Measurements from ENCODE around the gene USP13.

USP13 gene

GRCh38 chr3:179652447-179653095 lies at the start of gene USP13:
Gene USP13 (plus strand): TSS chr3:179653040. CDS start chr3:179653226, 186 bp downstream.
- H3K4me3 ChIP-seq (ENCODE audit: insufficient read length, low read depth), result peak within 1 kb of the TSS; percentile 95
- H3K27me3 ChIP-seq (ENCODE audit: insufficient read depth, insufficient read length), result no peaks in the 10 kb centered on the region
- peaks cover 6% of the 10 kb centered on the region for H3K36me3 ChIP-seq (ENCODE audit: insufficient read depth, insufficient read length, low read length)
- H3K4me1 ChIP-seq (ENCODE audit: insufficient read depth, insufficient read length), result no peaks in the 10 kb centered on the region
- no peaks in the 10 kb centered on the region for H3K9me3 ChIP-seq (ENCODE audit: insufficient read depth, low read length)
- peak within 1 kb of the TSS; percentile 97 for H3K9ac ChIP-seq (ENCODE audit: insufficient read length, low read depth)
- TF ChIP-seq SUZ12 (IDR thresholded peaks at IDR 0.05; ENCODE audit: extremely low read depth, insufficient read depth, insufficient read length), result no peak
- no peak for TF ChIP-seq YY1 (IDR thresholded peaks at IDR 0.05; ENCODE audit: insufficient read depth, insufficient read length)
- TF ChIP-seq ZNF274 (IDR thresholded peaks at IDR 0.05; ENCODE audit: low read depth, low read length), result no peak
- peak; percentile 59 for DNase-seq (ENCODE audit: low read depth, low spot score)

DNA sequence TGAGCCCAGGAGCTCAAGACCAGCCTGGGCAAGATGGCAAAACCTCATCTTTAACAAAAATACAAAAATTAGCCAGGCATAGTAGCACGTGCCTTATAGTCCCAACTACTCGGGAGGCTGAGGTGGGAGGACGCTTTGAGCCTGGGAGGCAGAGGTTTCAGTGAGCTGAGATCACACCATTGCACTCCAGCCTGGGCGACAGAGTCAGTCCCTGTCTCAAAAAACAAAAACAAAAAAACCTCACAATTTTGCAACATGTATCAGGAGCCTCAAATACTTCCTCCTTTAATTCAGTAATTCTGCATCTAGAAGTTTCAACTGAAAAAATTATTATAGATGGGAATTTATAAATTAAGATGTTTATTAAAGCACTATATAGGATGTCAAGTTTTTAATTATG lies 49.5 kb upstream of the USP13 start:
- no peak for TF ChIP-seq ZNF274 (IDR thresholded peaks at IDR 0.05; ENCODE audit: low read depth, low read length)
- TF ChIP-seq YY1 (IDR thresholded peaks at IDR 0.05; ENCODE audit: insufficient read depth, insufficient read length), result no peak
- TF ChIP-seq SUZ12 (IDR thresholded peaks at IDR 0.05; ENCODE audit: extremely low read depth, insufficient read depth, insufficient read length), result no peak
- no peaks in the 10 kb centered on the region for H3K9me3 ChIP-seq (ENCODE audit: insufficient read depth, low read length)
- peak overlapping the region; percentile 70 for H3K4me3 ChIP-seq (ENCODE audit: insufficient read length, low read depth)
- H3K36me3 ChIP-seq (ENCODE audit: insufficient read depth, insufficient read length, low read length), result peaks cover 61% of the 10 kb centered on the region
- H3K4me1 ChIP-seq (ENCODE audit: insufficient read depth, insufficient read length), result no peaks in the 10 kb centered on the region
- H3K27me3 ChIP-seq (ENCODE audit: insufficient read depth, insufficient read length), result no peaks in the 10 kb centered on the region
- H3K9ac ChIP-seq (ENCODE audit: insufficient read length, low read depth), result no peak overlapping the region
- DNase-seq (ENCODE audit: low read depth, low spot score), result no peak

- peak overlapping the region; percentile 70 for H3K4me3 ChIP-seq (ENCODE audit: insufficient read length, low read depth)
Measured at GRCh38 chr3:179603831-179604230, 49.0 kb upstream of the USP13 start.

GRCh38 chr3:179604321-179605078 lies 48.3 kb upstream of the USP13 start, which contains the start of the genes MRPL47 and NDUFB5:
Gene MRPL47 (minus strand): TSS chr3:179604638. CDS start chr3:179604624, 14 bp downstream.
Gene NDUFB5 (plus strand): TSS chr3:179604794. CDS start chr3:179604816, 22 bp downstream.
- no peak for TF ChIP-seq SUZ12 (IDR thresholded peaks at IDR 0.05; ENCODE audit: extremely low read depth, insufficient read depth, insufficient read length)
- peak; percentile 99 for TF ChIP-seq YY1 (IDR thresholded peaks at IDR 0.05; ENCODE audit: insufficient read depth, insufficient read length)
- DNase-seq (ENCODE audit: low read depth, low spot score), result peak; percentile 94
- peaks cover 58% of the 10 kb centered on the region for H3K36me3 ChIP-seq (ENCODE audit: insufficient read depth, insufficient read length, low read length)
- peak within 1 kb of the TSS; percentile 70 for H3K4me3 ChIP-seq (ENCODE audit: insufficient read length, low read depth)
- no peaks in the 10 kb centered on the region for H3K27me3 ChIP-seq (ENCODE audit: insufficient read depth, insufficient read length)
- H3K9me3 ChIP-seq (ENCODE audit: insufficient read depth, low read length), result no peaks in the 10 kb centered on the region
- peak within 1 kb of the TSS; percentile 93 for H3K9ac ChIP-seq (ENCODE audit: insufficient read length, low read depth)
- H3K4me1 ChIP-seq (ENCODE audit: insufficient read depth, insufficient read length), result no peaks in the 10 kb centered on the region

More at GRCh38 chr3:179603831-179604230, 49.0 kb upstream of the USP13 start:
- TF ChIP-seq YY1 (IDR thresholded peaks at IDR 0.05; ENCODE audit: insufficient read depth, insufficient read length) (no peak), ZNF274 (IDR thresholded peaks at IDR 0.05; ENCODE audit: low read depth, low read length) (no peak), SUZ12 (IDR thresholded peaks at IDR 0.05; ENCODE audit: extremely low read depth, insufficient read depth, insufficient read length) (no peak)
- no peak for DNase-seq (ENCODE audit: low read depth, low spot score)
- H3K9me3 ChIP-seq (ENCODE audit: insufficient read depth, low read length), result no peaks in the 10 kb centered on the region
- H3K9ac ChIP-seq (ENCODE audit: insufficient read length, low read depth), result peak overlapping the region; percentile 93
- H3K36me3 ChIP-seq (ENCODE audit: insufficient read depth, insufficient read length, low read length), result peaks cover 59% of the 10 kb centered on the region
- H3K4me1 ChIP-seq (ENCODE audit: insufficient read depth, insufficient read length), result no peaks in the 10 kb centered on the region
- no peaks in the 10 kb centered on the region for H3K27me3 ChIP-seq (ENCODE audit: insufficient read depth, insufficient read length)

DNA sequence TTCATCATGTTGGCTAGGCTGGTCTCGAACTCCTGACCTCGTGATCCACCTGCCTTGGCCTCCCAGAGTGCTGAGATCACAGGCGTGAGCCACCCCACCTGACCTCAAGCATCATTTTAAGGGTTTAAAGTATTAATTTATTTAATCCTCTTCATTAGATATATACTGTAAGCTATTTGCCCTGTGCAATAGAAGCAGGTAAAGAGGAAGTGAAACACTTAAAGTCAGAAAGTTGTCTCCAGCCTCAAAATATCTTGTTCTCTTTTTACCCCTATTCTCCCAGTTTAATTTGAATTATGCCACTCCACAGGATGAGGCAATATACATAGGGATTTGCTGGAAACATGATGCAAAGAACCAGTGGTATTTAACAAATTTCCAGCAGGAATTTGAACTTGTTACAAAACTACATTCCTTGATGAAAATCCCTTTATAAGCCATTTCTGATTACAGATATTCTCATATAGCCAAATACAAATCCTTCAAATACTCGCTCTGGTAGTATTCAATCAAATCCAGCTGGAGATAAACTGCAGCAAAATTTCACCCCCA lies 46.2 kb upstream of the USP13 start:
- Histone ChIP-seq H3K36me3 (ENCODE audit: insufficient read depth, insufficient read length, low read length) (peaks cover 42% of the 10 kb centered on the region), H3K9me3 (ENCODE audit: insufficient read depth, low read length) (no peaks in the 10 kb centered on the region), H3K4me1 (ENCODE audit: insufficient read depth, insufficient read length) (no peaks in the 10 kb centered on the region), H3K4me3 (ENCODE audit: insufficient read length, low read depth) (no peak overlapping the region), H3K27me3 (ENCODE audit: insufficient read depth, insufficient read length) (no peaks in the 10 kb centered on the region), H3K9ac (ENCODE audit: insufficient read length, low read depth) (no peak overlapping the region)
- DNase-seq (ENCODE audit: low read depth, low spot score), result no peak
- no peak for TF ChIP-seq SUZ12 (IDR thresholded peaks at IDR 0.05; ENCODE audit: extremely low read depth, insufficient read depth, insufficient read length)
- no peak for TF ChIP-seq YY1 (IDR thresholded peaks at IDR 0.05; ENCODE audit: insufficient read depth, insufficient read length)
- no peak for TF ChIP-seq ZNF274 (IDR thresholded peaks at IDR 0.05; ENCODE audit: low read depth, low read length)

- no peak for DNase-seq (ENCODE audit: low read depth, low spot score)
- Histone ChIP-seq H3K4me3 (ENCODE audit: insufficient read length, low read depth) (no peak overlapping the region), H3K9me3 (ENCODE audit: insufficient read depth, low read length) (no peaks in the 10 kb centered on the region), H3K4me1 (ENCODE audit: insufficient read depth, insufficient read length) (no peaks in the 10 kb centered on the region), H3K9ac (ENCODE audit: insufficient read length, low read depth) (no peak overlapping the region), H3K36me3 (ENCODE audit: insufficient read depth, insufficient read length, low read length) (peaks cover 27% of the 10 kb centered on the region), H3K27me3 (ENCODE audit: insufficient read depth, insufficient read length) (no peaks in the 10 kb centered on the region)
- no peak for TF ChIP-seq YY1 (IDR thresholded peaks at IDR 0.05; ENCODE audit: insufficient read depth, insufficient read length)
- TF ChIP-seq SUZ12 (IDR thresholded peaks at IDR 0.05; ENCODE audit: extremely low read depth, insufficient read depth, insufficient read length), result no peak
- TF ChIP-seq ZNF274 (IDR thresholded peaks at IDR 0.05; ENCODE audit: low read depth, low read length), result no peak
Measured at GRCh38 chr3:179608931-179609720, 43.7 kb upstream of the USP13 start.
